Right lobe of liver (tissue), 4 donors: ENCODE measurements around the gene B3GALNT1.

Source experiments
- POLR2A ChIP-seq: fragments of 450-650 bp; IDR thresholded peaks from one replicate; pipeline ENCODE4 v1.6.1; 2017; ENCODE audit warnings: antibody characterized with exemption, mild to moderate bottlenecking
- TF ChIP-seq, protein P1 (sequence below), 4 donors: fragments of 200-600 bp in 3 of 4; fragments of 450-650 bp in 1 of 4; IDR thresholded peaks; one replicate each; pipeline versions ENCODE4 v1.5.1 to v1.8.0; 2016 to 2022; ENCODE audit warnings: antibody characterized with exemption in 4 of 4, mild to moderate bottlenecking in 2 of 4
- donor health status: DM: no; HTN: no; CAD: no.
- donor health status: DM: no; HTN: no; CAD: no.
- donor health status: DM: no; HTN: yes; CAD: no.

DNA sequence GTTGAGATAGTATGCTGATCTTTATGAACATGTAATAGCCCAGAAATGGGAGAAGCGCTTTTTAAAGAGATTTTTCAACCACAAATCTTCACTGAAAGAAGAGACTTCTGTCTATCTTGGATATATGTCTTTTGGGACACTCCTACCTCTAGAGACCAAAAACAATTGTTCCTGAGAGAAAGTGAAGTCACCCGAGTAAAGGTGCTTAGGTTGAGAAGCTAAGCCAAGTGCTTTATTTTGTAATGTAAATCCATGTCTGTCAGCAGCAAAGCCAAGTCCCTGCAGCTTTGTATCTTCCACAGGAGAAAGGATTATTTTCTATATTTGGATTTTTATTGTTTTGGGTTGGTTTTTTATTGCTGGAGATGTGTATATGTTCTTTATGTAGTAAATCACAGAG lies 32.1 kb upstream of the B3GALNT1 start:
- TF ChIP-seq, protein P1, sequence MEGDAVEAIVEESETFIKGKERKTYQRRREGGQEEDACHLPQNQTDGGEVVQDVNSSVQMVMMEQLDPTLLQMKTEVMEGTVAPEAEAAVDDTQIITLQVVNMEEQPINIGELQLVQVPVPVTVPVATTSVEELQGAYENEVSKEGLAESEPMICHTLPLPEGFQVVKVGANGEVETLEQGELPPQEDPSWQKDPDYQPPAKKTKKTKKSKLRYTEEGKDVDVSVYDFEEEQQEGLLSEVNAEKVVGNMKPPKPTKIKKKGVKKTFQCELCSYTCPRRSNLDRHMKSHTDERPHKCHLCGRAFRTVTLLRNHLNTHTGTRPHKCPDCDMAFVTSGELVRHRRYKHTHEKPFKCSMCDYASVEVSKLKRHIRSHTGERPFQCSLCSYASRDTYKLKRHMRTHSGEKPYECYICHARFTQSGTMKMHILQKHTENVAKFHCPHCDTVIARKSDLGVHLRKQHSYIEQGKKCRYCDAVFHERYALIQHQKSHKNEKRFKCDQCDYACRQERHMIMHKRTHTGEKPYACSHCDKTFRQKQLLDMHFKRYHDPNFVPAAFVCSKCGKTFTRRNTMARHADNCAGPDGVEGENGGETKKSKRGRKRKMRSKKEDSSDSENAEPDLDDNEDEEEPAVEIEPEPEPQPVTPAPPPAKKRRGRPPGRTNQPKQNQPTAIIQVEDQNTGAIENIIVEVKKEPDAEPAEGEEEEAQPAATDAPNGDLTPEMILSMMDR (IDR thresholded peaks at IDR 0.05): no peak
- TF ChIP-seq POLR2A: no peak
